ENCODE measurements around the gene DNAJA3. TPM values are rescaled to one million over a fixed set of nuclear protein-coding genes. Genes with fewer than 3 reads are reported as not detected.
A peak's percentile ranks its signal among the peaks of the same experiment; 100 is the strongest.

The DNAJA3 gene
- total RNA-seq, 2 experiments from 2014 or later = 17.2 to 18.8 TPM

DNA sequence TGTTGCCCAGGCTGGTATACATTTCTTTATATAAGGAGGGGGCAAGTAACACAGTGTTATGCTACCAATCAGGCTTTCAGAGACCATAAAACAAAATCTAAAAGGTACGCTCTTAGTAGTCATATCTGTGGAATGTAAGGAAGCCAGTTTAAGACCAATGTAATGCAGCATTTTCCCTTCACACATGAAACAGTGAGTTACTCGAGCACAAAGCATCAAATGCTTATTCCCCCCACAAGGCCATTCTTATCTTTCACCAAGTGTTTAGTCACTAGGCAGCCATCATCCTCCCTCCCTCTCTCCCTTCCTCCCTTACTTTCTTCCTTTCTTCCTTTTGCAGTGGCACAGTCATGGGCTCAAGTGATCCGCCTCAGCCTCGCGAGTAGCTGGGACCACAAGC lies 63.4 kb downstream of the DNAJA3 start:
- TF ChIP-seq, protein P1, sequence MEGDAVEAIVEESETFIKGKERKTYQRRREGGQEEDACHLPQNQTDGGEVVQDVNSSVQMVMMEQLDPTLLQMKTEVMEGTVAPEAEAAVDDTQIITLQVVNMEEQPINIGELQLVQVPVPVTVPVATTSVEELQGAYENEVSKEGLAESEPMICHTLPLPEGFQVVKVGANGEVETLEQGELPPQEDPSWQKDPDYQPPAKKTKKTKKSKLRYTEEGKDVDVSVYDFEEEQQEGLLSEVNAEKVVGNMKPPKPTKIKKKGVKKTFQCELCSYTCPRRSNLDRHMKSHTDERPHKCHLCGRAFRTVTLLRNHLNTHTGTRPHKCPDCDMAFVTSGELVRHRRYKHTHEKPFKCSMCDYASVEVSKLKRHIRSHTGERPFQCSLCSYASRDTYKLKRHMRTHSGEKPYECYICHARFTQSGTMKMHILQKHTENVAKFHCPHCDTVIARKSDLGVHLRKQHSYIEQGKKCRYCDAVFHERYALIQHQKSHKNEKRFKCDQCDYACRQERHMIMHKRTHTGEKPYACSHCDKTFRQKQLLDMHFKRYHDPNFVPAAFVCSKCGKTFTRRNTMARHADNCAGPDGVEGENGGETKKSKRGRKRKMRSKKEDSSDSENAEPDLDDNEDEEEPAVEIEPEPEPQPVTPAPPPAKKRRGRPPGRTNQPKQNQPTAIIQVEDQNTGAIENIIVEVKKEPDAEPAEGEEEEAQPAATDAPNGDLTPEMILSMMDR (IDR thresholded peaks at IDR 0.05) = no peak
- peaks cover 59% of the 10 kb centered on the region for H3K36me3 ChIP-seq (ENCODE audit: insufficient read depth, low read length)
- no peak for ATAC-seq (ENCODE audit: poor library complexity)
- H3K27me3 ChIP-seq (ENCODE audit: control insufficient read depth in 1 of 2, insufficient read depth in 2 of 2, low read length in 2 of 2) = no peaks in the 10 kb centered on the region
- H3K9me3 ChIP-seq (ENCODE audit: control insufficient read depth in 1 of 2, insufficient read depth in 1 of 2, low read length in 2 of 2) = no peaks in the 10 kb centered on the region
- no peak overlapping the region for H3K4me3 ChIP-seq (ENCODE audit: low read length)
- Mint-ChIP-seq H3K36me3 (ENCODE audit: low read depth) (peaks cover 69% of the 10 kb centered on the region), H3K4me1 (ENCODE audit: low read depth) (peaks cover 70% of the 10 kb centered on the region), H3K9me3 (no peaks in the 10 kb centered on the region), H3K27ac (peak overlapping the region; percentile 91), H3K4me3 (peak overlapping the region; percentile 73), H3K27me3 (no peaks in the 10 kb centered on the region)
- intact Hi-C loops (cut with DNase I, micrococcal nuclease) = no loop called here
- ChIA-PET CTCF (interaction anchor here (1.2 to 2.3 kb wide), 5 partner anchors 10 to 60 kb away, joined by 3 to 9 read pairs (median 5); partner anchors contain the start of gene HMOX2), POLR2A (interaction anchor here (0.6 to 5.7 kb wide), 6 partner anchors 12 to 49 kb away, joined by 3 to 86 read pairs (median 36); partner anchors contain the start of genes CDIP1, HMOX2 and NMRAL1)
- H3K4me1 ChIP-seq (ENCODE audit: insufficient read depth, low read length) = peaks cover 80% of the 10 kb centered on the region
- no peak for DNase-seq
- peak overlapping the region; percentile 73 to 81 for H3K27ac ChIP-seq (ENCODE audit: low read depth in 1 of 2, low read length in 2 of 2)

DNA sequence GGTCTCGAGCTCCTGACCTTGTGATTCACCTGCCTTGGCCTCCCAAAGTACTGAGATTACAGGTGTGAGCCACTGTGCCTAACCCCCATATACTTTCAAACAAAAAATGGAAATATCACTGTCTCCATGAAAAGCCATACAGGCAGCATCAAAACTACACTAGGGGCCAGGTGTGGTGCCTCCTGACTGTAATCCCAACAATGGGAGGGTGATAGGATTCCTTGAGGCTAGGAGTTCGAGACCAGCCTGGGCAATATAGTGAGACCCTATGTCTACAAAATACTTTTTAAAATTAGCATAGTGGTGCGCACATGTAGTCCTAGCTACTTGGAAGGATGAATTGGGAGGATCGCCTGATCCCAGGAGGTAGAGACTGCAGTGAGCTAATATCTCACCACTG lies 66.2 kb downstream of the DNAJA3 start:
- H3K4me1 ChIP-seq (ENCODE audit: insufficient read depth, low read length) = peaks cover 92% of the 10 kb centered on the region
- peak overlapping the region in 1 of 2 donors; percentile 29 for H3K27ac ChIP-seq (ENCODE audit: low read depth in 1 of 2, low read length in 2 of 2)
- intact Hi-C loops (cut with DNase I, micrococcal nuclease) = loop anchor here in 1 of 2 experiments (2.0 kb wide), 1 partner anchor 13 kb away; no protein-coding TSS in a partner anchor
- H3K9me3 Mint-ChIP-seq = no peaks in the 10 kb centered on the region
- ChIA-PET CTCF (no interaction called here), POLR2A (interaction anchor here (2.1 kb wide), 1 partner anchor 9 kb away, joined by 7 read pairs; no protein-coding TSS in a partner anchor)
- peaks cover 79% of the 10 kb centered on the region for H3K4me1 Mint-ChIP-seq (ENCODE audit: low read depth)
- H3K4me3 Mint-ChIP-seq = no peak overlapping the region
- TF ChIP-seq, protein P1 (IDR thresholded peaks at IDR 0.05) = no peak
- no peaks in the 10 kb centered on the region for H3K27me3 ChIP-seq (ENCODE audit: control insufficient read depth in 1 of 2, insufficient read depth in 2 of 2, low read length in 2 of 2)
- peaks cover 43% of the 10 kb centered on the region for H3K36me3 ChIP-seq (ENCODE audit: insufficient read depth, low read length)
- no peaks in the 10 kb centered on the region for H3K9me3 ChIP-seq (ENCODE audit: control insufficient read depth in 1 of 2, insufficient read depth in 1 of 2, low read length in 2 of 2)
- peak overlapping the region; percentile 91 for H3K27ac Mint-ChIP-seq
- H3K36me3 Mint-ChIP-seq (ENCODE audit: low read depth) = peaks cover 62% of the 10 kb centered on the region
- H3K27me3 Mint-ChIP-seq = no peaks in the 10 kb centered on the region
- no peak for ATAC-seq (ENCODE audit: poor library complexity)
- DNase-seq = no peak
- H3K4me3 ChIP-seq (ENCODE audit: low read length) = no peak overlapping the region

DNA sequence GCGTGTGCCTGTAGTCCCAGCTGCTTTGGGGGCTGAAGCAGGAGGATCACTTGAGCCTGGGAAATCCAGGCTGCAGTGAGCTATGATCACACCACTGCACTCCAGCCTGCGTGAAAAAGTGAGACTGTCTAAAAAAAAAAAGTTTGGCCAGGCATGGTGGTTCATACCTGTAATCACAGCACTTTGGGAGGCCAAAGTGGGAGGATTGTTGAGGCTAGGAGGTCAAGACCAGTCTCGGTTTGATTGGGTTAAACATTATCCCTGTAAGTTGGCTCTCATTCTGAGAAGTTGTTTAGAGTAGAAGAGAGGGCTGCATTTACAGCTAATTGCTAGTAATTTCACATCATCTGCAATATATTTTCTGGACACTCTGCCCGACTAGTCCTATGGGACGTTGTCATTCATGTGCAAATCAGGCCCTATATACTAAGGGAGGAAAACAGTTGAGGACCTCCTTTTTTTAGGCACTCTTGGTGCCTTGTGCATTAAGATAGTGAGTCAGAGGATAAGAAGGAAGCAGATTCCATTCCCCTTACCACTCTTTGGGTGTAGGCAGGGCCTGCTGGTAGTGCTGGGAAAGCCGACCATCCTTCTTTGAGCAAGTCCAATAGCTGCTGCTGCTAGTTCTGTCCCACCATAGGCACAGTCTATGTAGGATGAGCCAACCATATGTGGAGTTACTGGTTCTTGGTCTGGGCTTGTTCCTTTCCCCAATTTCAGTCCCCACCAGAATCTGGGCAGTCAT lies 69.2 kb downstream of the DNAJA3 start:
- peaks cover 88% of the 10 kb centered on the region for H3K4me1 Mint-ChIP-seq (ENCODE audit: low read depth)
- peaks cover 82% of the 10 kb centered on the region for H3K4me1 ChIP-seq (ENCODE audit: insufficient read depth, low read length)
- H3K36me3 ChIP-seq (ENCODE audit: insufficient read depth, low read length) = peaks cover 46% of the 10 kb centered on the region
- H3K36me3 Mint-ChIP-seq (ENCODE audit: low read depth) = peaks cover 70% of the 10 kb centered on the region
- H3K27me3 ChIP-seq (ENCODE audit: control insufficient read depth in 1 of 2, insufficient read depth in 2 of 2, low read length in 2 of 2) = no peaks in the 10 kb centered on the region
- TF ChIP-seq, protein P1 (IDR thresholded peaks at IDR 0.05) = no peak
- intact Hi-C loops (cut with DNase I, micrococcal nuclease) = no loop called here
- DNase-seq (no peak), ATAC-seq (ENCODE audit: poor library complexity) (no peak)
- H3K9me3 Mint-ChIP-seq = no peaks in the 10 kb centered on the region
- ChIA-PET POLR2A (interaction anchor here (1.6 kb wide), 1 partner anchor 10 kb away, joined by 8 read pairs; no protein-coding TSS in a partner anchor), CTCF (interaction anchor here (0.9 kb wide), 1 partner anchor 18 kb away, joined by 3 read pairs; the partner anchor contains the start of gene HMOX2)
- H3K27ac ChIP-seq (ENCODE audit: low read depth in 1 of 2, low read length in 2 of 2) = no peak overlapping the region
- H3K9me3 ChIP-seq (ENCODE audit: control insufficient read depth in 1 of 2, insufficient read depth in 1 of 2, low read length in 2 of 2) = no peaks in the 10 kb centered on the region
- no peak overlapping the region for H3K4me3 Mint-ChIP-seq
- no peak overlapping the region for H3K4me3 ChIP-seq (ENCODE audit: low read length)
- no peaks in the 10 kb centered on the region for H3K27me3 Mint-ChIP-seq
- H3K27ac Mint-ChIP-seq = peak overlapping the region; percentile 87

Measured in CD4-positive, alpha-beta T cell (primary cell).